Breast epithelium (tissue), 4 donors: ENCODE measurements around the gene TMEM100. TPM values are rescaled to one million over a fixed set of nuclear protein-coding genes. Genes with fewer than 3 reads are reported as not detected.

ENCODE experiments used
- DNase-seq, 2 donors: peaks; one replicate each; pipeline ENCODE4 v3.0.0-alpha.2; 2019; ENCODE audit warnings: low spot score in 2 of 2
- H3K27ac ChIP-seq, 2 donors: fragments of 200-600 bp; sonication (generic) in 1 of 2; one replicate each; pipeline ENCODE4 v1.5.1; 2016 to 2019; ENCODE audit warnings: mild to moderate bottlenecking in 1 of 2
- H3K27me3 ChIP-seq, 2 donors: fragments of 200-600 bp; sonication (generic) in 1 of 2; one replicate each; pipeline versions ENCODE4 v1.5.1 to v1.6.0; 2017 to 2019; ENCODE audit warnings: control low read depth in 1 of 2, mild to moderate bottlenecking in 1 of 2
- H3K36me3 ChIP-seq: fragments of 200-600 bp; one replicate; pipeline ENCODE4 v1.5.1; 2019
- H3K4me1 ChIP-seq, 2 donors: fragments of 200-600 bp; sonication (generic); one replicate each; pipeline ENCODE4 v1.5.1; 2016 to 2019; ENCODE audit warnings: control low read depth in 1 of 2
- H3K4me3 ChIP-seq, 3 donors: fragments of 200-600 bp; sonication (generic); 1 replicate in 2 of 3; 2 replicates in 1 of 3; pipeline ENCODE4 v1.5.1; 2016 to 2019; ENCODE audit warnings: mild to moderate bottlenecking in 3 of 3, moderate library complexity in 2 of 3
- H3K9me3 ChIP-seq, 2 donors: fragments of 200-600 bp; sonication (generic) in 1 of 2; one replicate each; pipeline ENCODE4 v1.5.1; 2016 to 2019; ENCODE audit warnings: control low read depth in 1 of 2
- CTCF ChIP-seq, 3 donors: fragments of 450-650 bp; IDR thresholded peaks; one replicate each; pipeline ENCODE4 v1.5.1; 2016 to 2017; ENCODE audit warnings: antibody characterized with exemption in 3 of 3, mild to moderate bottlenecking in 3 of 3, moderate library complexity in 3 of 3
- POLR2A ChIP-seq: fragments of 450-650 bp; IDR thresholded peaks from one replicate; pipeline ENCODE4 v1.6.1; 2016; ENCODE audit warnings: antibody characterized with exemption, mild to moderate bottlenecking, moderate library complexity
- POLR2AphosphoS5 ChIP-seq, 3 donors: sonication (generic); formaldehyde crosslinking; IDR thresholded peaks; one replicate each; pipeline ENCODE4 v1.6.1; 2017; ENCODE audit warnings: antibody characterized with exemption in 3 of 3
- intact Hi-C: fragments of 100-400 bp; cut with DNase I; formaldehyde crosslinking; loops from one replicate; pipeline ENCODE4 v1.15.1; 2023; ENCODE audit warnings: low total_unique reads
- total RNA-seq, 3 donors: library from RNA; depleted of rRNA; stranded (reverse); fragments of >200 nt; gene quantifications; one replicate each; pipeline ENCODE4 v1.1.0, GENCODE V29; 2016

The TMEM100 gene
- total RNA-seq, 3 donors from 2014 or later: 6.7 to 27.2 (median 20.3) TPM

GRCh38 chr17:55720919-55721836, 1.5 kb downstream of the TMEM100 start:
- intact Hi-C loops: no loop called here
- Histone ChIP-seq H3K9me3 (no peaks in the 10 kb centered on the region), H3K4me3 (peak overlapping the region in 2 of 3 donors; percentile 29 to 36), H3K4me1 (no peaks in the 10 kb centered on the region), H3K27ac (no peak overlapping the region), H3K36me3 (no peaks in the 10 kb centered on the region), H3K27me3 (no peaks in the 10 kb centered on the region)
- DNase-seq: no peak
- no peak for TF ChIP-seq POLR2AphosphoS5 (IDR thresholded peaks at IDR 0.05)
- TF ChIP-seq POLR2A: no peak
- no peak for TF ChIP-seq CTCF (IDR thresholded peaks at IDR 0.05)

GRCh38 chr17:55717898-55718735, 4.5 kb downstream of the TMEM100 start:
- intact Hi-C loops: no loop called here
- no peaks in the 10 kb centered on the region for H3K9me3 ChIP-seq
- H3K36me3 ChIP-seq: no peaks in the 10 kb centered on the region
- H3K4me1 ChIP-seq: no peaks in the 10 kb centered on the region
- H3K27me3 ChIP-seq: no peaks in the 10 kb centered on the region
- TF ChIP-seq CTCF (IDR thresholded peaks at IDR 0.05) (peak; percentile 64 to 81 (median 79)), POLR2AphosphoS5 (IDR thresholded peaks at IDR 0.05) (no peak), POLR2A (no peak)
- peak; percentile 63 to 78 for DNase-seq
- no peak overlapping the region for H3K27ac ChIP-seq
- H3K4me3 ChIP-seq: no peak overlapping the region

GRCh38 chr17:55717432-55717831, 5.2 kb downstream of the TMEM100 start:
- no peak overlapping the region for H3K27ac ChIP-seq
- H3K27me3 ChIP-seq: no peaks in the 10 kb centered on the region
- H3K36me3 ChIP-seq: no peaks in the 10 kb centered on the region
- H3K4me1 ChIP-seq: no peaks in the 10 kb centered on the region
- no peaks in the 10 kb centered on the region for H3K9me3 ChIP-seq
- no peak for DNase-seq
- no peak for TF ChIP-seq CTCF (IDR thresholded peaks at IDR 0.05)
- no peak for TF ChIP-seq POLR2AphosphoS5 (IDR thresholded peaks at IDR 0.05)
- TF ChIP-seq POLR2A: no peak
- intact Hi-C loops: no loop called here
- no peak overlapping the region for H3K4me3 ChIP-seq

GRCh38 chr17:55710829-55711496, 11.7 kb downstream of the TMEM100 start:
- Histone ChIP-seq H3K9me3 (no peaks in the 10 kb centered on the region), H3K27ac (no peak overlapping the region), H3K4me1 (no peaks in the 10 kb centered on the region), H3K4me3 (no peak overlapping the region), H3K36me3 (no peaks in the 10 kb centered on the region), H3K27me3 (no peaks in the 10 kb centered on the region)
- intact Hi-C loops: no loop called here
- DNase-seq: no peak
- no peak for TF ChIP-seq POLR2A
- no peak for TF ChIP-seq POLR2AphosphoS5 (IDR thresholded peaks at IDR 0.05)
- TF ChIP-seq CTCF (IDR thresholded peaks at IDR 0.05): no peak
